GM23338 (cell line): ENCODE measurements around the gene MLEC. TPM values are rescaled to one million over a fixed set of nuclear protein-coding genes. Genes with fewer than 3 reads are reported as not detected.

Source experiments
- ATAC-seq: fragments of 200-7000 bp; cut with Tn5 transposase; 3 replicates; pipeline ENCODE4 v1.9.1; 2020
- DNase-seq: peaks from one replicate; pipeline ENCODE4 v3.0.0-alpha.2; 2015; ENCODE audit warnings: low spot score
- H2AFZ ChIP-seq: fragments of 200-600 bp; sonication (generic); 2 replicates; pipeline ENCODE4 v1.8.0; 2016; ENCODE audit warnings: antibody characterized with exemption, mild to moderate bottlenecking, moderate library complexity
- H3F3A ChIP-seq: fragments of 200-600 bp; sonication (generic); replicated peaks from 2 replicates; pipeline ENCODE4 v1.8.0; 2017; ENCODE audit warnings: antibody characterized with exemption, mixed run types, low read depth
- H3K27ac ChIP-seq: fragments of 200-600 bp; sonication (generic); 2 replicates; pipeline ENCODE4 v1.6.1; 2016; ENCODE audit warnings: low read depth
- H3K27me3 ChIP-seq: fragments of 200-600 bp; sonication (generic); 2 replicates; pipeline ENCODE4 v1.8.0; 2016; ENCODE audit warnings: mild to moderate bottlenecking, mixed run types, moderate library complexity; ENCODE audit not compliant: insufficient read depth
- H3K36me3 ChIP-seq: fragments of 200-600 bp; sonication (generic); 2 replicates; pipeline ENCODE4 v1.8.0; 2016; ENCODE audit warnings: mild to moderate bottlenecking; ENCODE audit not compliant: insufficient read depth
- H3K4me1 ChIP-seq: fragments of 200-600 bp; sonication (generic); 2 replicates; pipeline ENCODE4 v1.8.0; 2016; ENCODE audit warnings: mild to moderate bottlenecking, moderate library complexity; ENCODE audit not compliant: insufficient read depth
- H3K4me2 ChIP-seq: fragments of 200-600 bp; sonication (generic); 2 replicates; pipeline ENCODE4 v1.7.1; 2017; ENCODE audit warnings: mixed run types
- H3K4me3 ChIP-seq: fragments of 200-600 bp; sonication (generic); 2 replicates; pipeline ENCODE4 v1.6.1; 2016; ENCODE audit warnings: mixed run types
- H3K79me2 ChIP-seq: fragments of 200-600 bp; sonication (generic); replicated peaks from 2 replicates; pipeline ENCODE4 v1.8.0; 2017; ENCODE audit warnings: mild to moderate bottlenecking; ENCODE audit not compliant: insufficient read depth
- H3K9me2 ChIP-seq: fragments of 200-600 bp; sonication (generic); 2 replicates; pipeline ENCODE4 v1.8.0; 2017; ENCODE audit not compliant: insufficient read depth
- H4K20me1 ChIP-seq: fragments of 200-600 bp; sonication (generic); replicated peaks from 2 replicates; pipeline ENCODE4 v1.8.0; 2017; ENCODE audit warnings: mild to moderate bottlenecking; ENCODE audit not compliant: insufficient read depth
- H3K27ac Mint-ChIP-seq: 2 replicates; pipeline ENCODE4 v1.8.0; 2020; ENCODE audit warnings: inconsistent platforms, mild to moderate bottlenecking, moderate library complexity, mixed read lengths
- H3K27me3 Mint-ChIP-seq: 3 replicates; pipeline ENCODE4 v1.8.0; 2022; ENCODE audit warnings: low read depth, mild to moderate bottlenecking, moderate library complexity, mixed read lengths, inconsistent platforms; ENCODE audit not compliant: insufficient read depth, poor library complexity
- H3K36me3 Mint-ChIP-seq: 3 replicates; pipeline ENCODE4 v1.8.0; 2021; ENCODE audit warnings: low read depth, mild to moderate bottlenecking, inconsistent platforms, moderate library complexity, mixed read lengths
- H3K4me1 Mint-ChIP-seq: 3 replicates; pipeline ENCODE4 v1.8.0; 2020; ENCODE audit warnings: mild to moderate bottlenecking, inconsistent platforms, mixed read lengths
- H3K4me3 Mint-ChIP-seq: 3 replicates; pipeline ENCODE4 v1.8.0; 2021; ENCODE audit warnings: moderate library complexity, mild to moderate bottlenecking, inconsistent platforms, mixed read lengths
- H3K9me3 Mint-ChIP-seq: 3 replicates; pipeline ENCODE4 v1.8.0; 2020; ENCODE audit warnings: moderate library complexity, mild to moderate bottlenecking, inconsistent platforms, mixed read lengths
- EZH2 ChIP-seq: fragments of 200-600 bp; sonication (generic); IDR thresholded peaks from one replicate; pipeline ENCODE4 v1.8.0; 2017; ENCODE audit warnings: antibody characterized with exemption, mild to moderate bottlenecking, low read depth; ENCODE audit not compliant: unreplicated experiment
- EZH2phosphoT487 ChIP-seq: fragments of 200-600 bp; sonication (generic); IDR thresholded peaks from one replicate; pipeline ENCODE4 v1.8.1; 2018; ENCODE audit warnings: antibody characterized with exemption; ENCODE audit not compliant: unreplicated experiment
- NANOG ChIP-seq: IDR thresholded peaks from 2 replicates; pipeline ENCODE4 v1.6.1; 2016; ENCODE audit warnings: antibody characterized with exemption, borderline replicate concordance
- REST ChIP-seq: IDR thresholded peaks from one replicate; pipeline ENCODE4 v1.6.1; 2018; ENCODE audit warnings: antibody characterized with exemption; ENCODE audit not compliant: unreplicated experiment
- STAT1 ChIP-seq: IDR thresholded peaks from one replicate; pipeline ENCODE4 v1.6.1; 2016; ENCODE audit warnings: antibody characterized with exemption; ENCODE audit not compliant: unreplicated experiment
- ZNF114 ChIP-seq: fragments of 250-450 bp; sonication (Bioruptor Pico); IDR thresholded peaks from 2 replicates; pipeline ENCODE4 v1.5.0; 2020; ENCODE audit warnings: mild to moderate bottlenecking, moderate library complexity
- ZNF462 ChIP-seq: fragments of 250-450 bp; sonication (Bioruptor Pico); IDR thresholded peaks from 2 replicates; pipeline ENCODE4 v1.5.0; 2020; ENCODE audit warnings: mild to moderate bottlenecking, moderate library complexity
- polyA plus RNA-seq: library from polyadenylated mRNA; unstranded; fragments of >200 nt; fragmentation: Nextera tagmentation; extraction: Ambion mirVana; gene quantifications from 2 replicates; pipeline ENCODE4 v1.2.1, GENCODE V29; 2016
- total RNA-seq: library from RNA; depleted of rRNA; stranded (reverse); fragments of >200 nt; shearing (Covaris generic); gene quantifications from 2 replicates; pipeline ENCODE4 v1.2.3, GENCODE V29; 2014

Gene MLEC
- total and polyA plus RNA-seq, 2 experiments from 2014 or later, result 225 to 264 TPM

- Mint-ChIP-seq H3K4me3 (peak overlapping the region; percentile 94), H3K27ac (peak overlapping the region; percentile 73), H3K4me1 (peaks cover 60% of the 10 kb centered on the region)
Measured at GRCh38 chr12:120689397-120690082, 2.6 kb downstream of the MLEC start.

More at GRCh38 chr12:120689397-120690082, 2.6 kb downstream of the MLEC start:
- Histone ChIP-seq H3K4me3 (peak overlapping the region; percentile 99), H3K79me2 (peaks cover 71% of the 10 kb centered on the region), H3K9me2 (no peaks in the 10 kb centered on the region), H3K36me3 (peaks cover 3% of the 10 kb centered on the region; the same call in 1 of the 2 replicates), H3K4me1 (peaks cover 61% of the 10 kb centered on the region), H3K27ac (no peak overlapping the region), H3F3A (peaks cover 18% of the 10 kb centered on the region), H2AFZ (no peak overlapping the region), H3K27me3 (no peaks in the 10 kb centered on the region), H3K4me2 (peak overlapping the region; percentile 95), H4K20me1 (peaks cover 38% of the 10 kb centered on the region)
- H3K9me3 Mint-ChIP-seq, result no peaks in the 10 kb centered on the region
- TF ChIP-seq EZH2phosphoT487, result no peak
- no peak for TF ChIP-seq NANOG
- TF ChIP-seq ZNF114 (CRISPR knock-in tag), result no peak
- TF ChIP-seq STAT1, result no peak
- no peak for TF ChIP-seq ZNF462 (CRISPR knock-in tag)
- TF ChIP-seq REST, result no peak
- TF ChIP-seq EZH2, result no peak
- no peak for ATAC-seq
- H3K36me3 Mint-ChIP-seq, result peaks cover 11% of the 10 kb centered on the region
- DNase-seq, result peak; percentile 69
- no peaks in the 10 kb centered on the region for H3K27me3 Mint-ChIP-seq
